A549 treated with RU486 at 1 μM for 4 hours (cell line): ENCODE measurements around the gene TUT1. TPM values are rescaled to one million over a fixed set of nuclear protein-coding genes. Genes with fewer than 3 reads are reported as not detected.

ENCODE experiments used
- total RNA-seq: library from RNA; stranded (reverse); fragments of 200-300 nt; extraction: Qiagen RNA extraction; gene quantifications from 5 replicates; pipeline ENCODE4 v1.2.3, GENCODE V29; 2022; ENCODE audit warnings: low read depth

TUT1 gene, protein sequence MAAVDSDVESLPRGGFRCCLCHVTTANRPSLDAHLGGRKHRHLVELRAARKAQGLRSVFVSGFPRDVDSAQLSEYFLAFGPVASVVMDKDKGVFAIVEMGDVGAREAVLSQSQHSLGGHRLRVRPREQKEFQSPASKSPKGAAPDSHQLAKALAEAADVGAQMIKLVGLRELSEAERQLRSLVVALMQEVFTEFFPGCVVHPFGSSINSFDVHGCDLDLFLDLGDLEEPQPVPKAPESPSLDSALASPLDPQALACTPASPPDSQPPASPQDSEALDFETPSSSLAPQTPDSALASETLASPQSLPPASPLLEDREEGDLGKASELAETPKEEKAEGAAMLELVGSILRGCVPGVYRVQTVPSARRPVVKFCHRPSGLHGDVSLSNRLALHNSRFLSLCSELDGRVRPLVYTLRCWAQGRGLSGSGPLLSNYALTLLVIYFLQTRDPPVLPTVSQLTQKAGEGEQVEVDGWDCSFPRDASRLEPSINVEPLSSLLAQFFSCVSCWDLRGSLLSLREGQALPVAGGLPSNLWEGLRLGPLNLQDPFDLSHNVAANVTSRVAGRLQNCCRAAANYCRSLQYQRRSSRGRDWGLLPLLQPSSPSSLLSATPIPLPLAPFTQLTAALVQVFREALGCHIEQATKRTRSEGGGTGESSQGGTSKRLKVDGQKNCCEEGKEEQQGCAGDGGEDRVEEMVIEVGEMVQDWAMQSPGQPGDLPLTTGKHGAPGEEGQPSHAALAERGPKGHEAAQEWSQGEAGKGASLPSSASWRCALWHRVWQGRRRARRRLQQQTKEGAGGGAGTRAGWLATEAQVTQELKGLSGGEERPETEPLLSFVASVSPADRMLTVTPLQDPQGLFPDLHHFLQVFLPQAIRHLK
- total RNA-seq: 11.5 to 15.8 TPM (median 13.0 TPM) in 5 replicates

GRCh38 chr11:62591448-62592145, at the start of gene TUT1:
TUT1 (minus strand) TSS chr11:62591523; CDS start chr11:62591485, 38 bp downstream.

DNA sequence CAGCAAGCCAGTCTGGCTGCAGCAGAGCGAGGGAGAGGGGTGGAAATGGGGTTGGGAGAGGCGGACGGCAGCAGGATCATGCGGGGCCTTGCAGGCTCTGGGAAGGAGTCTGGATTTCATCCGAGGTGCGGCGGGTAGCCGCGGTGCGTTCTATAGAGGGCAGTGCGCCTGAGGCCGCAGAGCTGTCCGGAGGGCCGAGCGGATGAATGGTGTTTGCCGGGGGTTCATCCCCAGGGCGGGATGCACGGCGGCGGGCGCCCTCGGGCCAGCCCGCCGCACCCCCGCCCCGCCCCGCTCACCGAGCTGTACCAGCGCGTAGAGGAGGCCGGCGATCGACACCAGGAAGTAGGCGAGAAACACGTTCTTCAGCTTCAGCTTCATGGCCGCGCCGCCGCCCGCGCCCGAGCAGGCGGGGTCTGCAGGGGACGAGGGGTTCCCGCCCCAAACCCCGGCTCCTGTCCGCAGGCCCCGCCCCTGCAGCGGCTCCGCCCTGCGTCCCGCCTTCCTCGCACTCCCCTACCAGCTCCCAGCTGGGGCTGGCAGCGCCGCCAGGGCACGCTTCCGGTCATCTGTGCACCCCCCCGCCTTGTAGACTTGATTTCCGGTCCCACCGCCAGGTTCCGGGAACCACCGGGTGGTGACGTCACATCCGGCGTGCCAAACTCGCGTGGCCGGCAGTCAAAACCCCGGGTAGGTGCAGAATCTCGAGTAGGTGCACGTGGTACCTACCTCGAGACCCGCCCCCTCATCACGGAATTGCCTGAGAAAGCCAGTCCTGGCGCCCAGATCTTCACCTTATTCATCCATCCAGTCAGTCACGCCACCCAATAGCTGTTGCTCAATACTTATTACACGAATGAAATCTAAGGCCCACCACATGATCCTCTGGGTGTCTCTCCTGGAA, 30.5 kb upstream of the TUT1 start, which contains the start of gene B3GAT3:
B3GAT3 (minus strand) TSS at position 420 of the 904 bp plus-strand sequence; CDS start at position 381, 39 bp downstream.

DNA sequence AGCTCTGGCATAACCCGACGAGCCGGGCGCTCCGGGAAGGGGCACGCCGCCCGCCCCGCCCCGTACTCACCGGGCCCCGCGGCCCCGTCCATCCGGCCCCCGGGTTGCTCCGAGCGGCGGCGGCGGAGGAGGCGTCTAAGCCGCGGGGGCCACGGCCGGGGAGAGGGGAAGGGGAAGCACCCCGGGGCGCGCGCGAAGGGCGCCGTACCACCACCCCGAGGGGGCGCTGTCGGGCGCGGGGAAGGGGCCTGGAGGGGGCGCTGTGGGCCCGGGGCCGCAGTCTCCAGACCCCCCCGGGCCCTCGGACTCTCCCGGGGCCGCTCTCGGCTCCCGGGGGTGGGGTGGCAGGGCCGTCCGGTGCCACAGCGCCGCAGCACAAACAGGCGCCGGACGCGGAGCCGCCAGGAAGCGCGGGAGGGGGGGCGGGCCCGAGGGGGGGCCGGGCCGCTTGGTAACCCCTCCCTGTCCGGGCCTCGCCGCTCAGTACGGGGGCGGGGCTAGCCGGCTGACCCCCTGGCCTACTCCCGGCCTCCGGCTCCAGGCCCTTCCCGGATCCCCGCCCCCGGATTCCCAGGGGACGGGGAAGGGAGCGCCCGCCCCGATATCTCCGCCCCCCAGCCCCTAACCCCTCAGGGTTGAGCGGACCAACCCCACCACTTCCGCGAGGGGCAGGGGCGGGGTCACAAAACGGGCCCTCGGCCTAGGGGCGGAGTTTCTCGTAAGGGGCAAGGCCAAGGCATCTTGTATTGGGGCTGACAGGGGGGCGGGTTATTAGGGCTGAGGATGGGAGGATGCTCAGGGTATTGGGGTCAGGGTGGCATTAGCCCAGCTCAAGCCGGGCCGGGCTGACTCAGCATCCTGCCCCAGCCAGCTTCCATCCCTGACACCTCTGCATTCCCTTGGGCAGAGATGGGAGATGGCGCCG, 21.3 kb upstream of the TUT1 start, which contains the start of the genes EML3 and ROM1:
EML3 (minus strand) TSS at position 410 of the 925 bp plus-strand sequence; CDS start at position 92, 318 bp downstream.
ROM1 (plus strand) TSS at position 892 of the 925 bp plus-strand sequence; CDS start at position 917, 25 bp downstream.

GRCh38 chr11:62601372-62602140, 10.2 kb upstream of the TUT1 start, which contains the start of gene MTA2:
MTA2 (minus strand) TSS chr11:62601865; CDS start chr11:62601450, 415 bp downstream.

DNA sequence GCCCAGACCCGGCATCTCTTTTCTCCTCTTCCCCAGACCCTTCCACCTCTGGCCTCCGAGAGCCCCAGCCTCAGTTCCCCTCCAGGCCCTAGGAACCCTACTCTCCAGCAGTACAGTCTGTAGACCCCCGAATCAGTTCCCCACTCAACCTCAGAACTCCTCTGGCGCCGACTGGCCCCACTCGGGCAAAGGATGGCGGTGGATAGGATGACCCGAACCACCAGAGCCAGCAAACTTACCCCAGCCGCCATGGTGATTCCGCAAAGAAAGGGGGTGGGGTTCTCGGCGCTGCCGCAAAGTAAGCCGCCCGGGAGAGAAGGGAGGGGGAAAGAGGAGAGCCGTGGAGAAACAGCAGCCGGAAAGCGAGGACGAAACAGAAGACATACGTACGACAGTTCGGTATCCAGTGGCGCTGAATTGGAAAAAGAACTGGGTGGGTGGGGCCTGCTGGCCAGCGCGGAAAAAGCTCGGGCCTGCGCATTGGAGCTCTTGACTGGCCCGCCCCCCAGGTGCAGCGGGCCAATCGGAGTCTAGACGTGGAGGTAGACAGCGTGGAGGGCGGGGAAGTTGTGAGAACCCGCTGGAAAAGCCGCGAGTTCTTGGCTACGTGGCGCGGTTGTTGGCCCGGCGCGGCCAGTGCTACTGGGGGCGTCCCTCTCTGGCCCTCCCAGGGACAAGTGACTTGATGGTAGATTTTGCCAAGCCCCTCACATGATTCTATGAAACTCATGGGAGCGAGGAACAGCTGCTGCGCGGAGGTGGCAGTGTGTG, 17.5 kb downstream of the TUT1 start, which contains the start of gene EEF1G:
EEF1G (minus strand) TSS at position 300 of the 771 bp plus-strand sequence; CDS start at position 251, 49 bp downstream.

GRCh38 chr11:62546244-62546928, 44.9 kb downstream of the TUT1 start, which contains the start of gene AHNAK:
AHNAK (minus strand) TSS chr11:62546806; CDS start chr11:62536098, 10,708 bp downstream.

Other genes starting within 250 kb of the TUT1 start
- 0.39 TPM in 1 of 5 replicates, not detected in the others for gene SCGB1A1, start 172.5 kb downstream of the TUT1 start, total RNA-seq
- gene AHNAK, start 44.7 kb downstream of the TUT1 start, total RNA-seq: 186 to 202 TPM (median 195 TPM) in 5 replicates
- 1,853 to 2,125 TPM (median 1,992 TPM) in 5 replicates for gene EEF1G, start 17.6 kb downstream of the TUT1 start, total RNA-seq
- gene MTA2, start 10.3 kb upstream of the TUT1 start, total RNA-seq: 83.9 to 88.1 TPM (median 84.8 TPM) in 5 replicates
- gene EML3, start 21.3 kb upstream of the TUT1 start, total RNA-seq: 15.6 to 28.5 TPM (median 24.4 TPM) in 5 replicates
- 2.6 to 4.7 TPM (median 3.8 TPM) in 5 replicates for gene ROM1, start 21.7 kb upstream of the TUT1 start, total RNA-seq
- 38.7 to 56.9 TPM (median 51.6 TPM) in 5 replicates for gene B3GAT3, start 30.5 kb upstream of the TUT1 start, total RNA-seq
- gene GANAB, start 55.1 kb upstream of the TUT1 start, total RNA-seq: 241 to 274 TPM (median 257 TPM) in 5 replicates
- gene INTS5, start 61.8 kb upstream of the TUT1 start, total RNA-seq: 15.2 to 22.5 TPM (median 21.2 TPM) in 5 replicates
- gene C11orf98, start 73.7 kb upstream of the TUT1 start, total RNA-seq: 130 to 179 TPM (median 143 TPM) in 5 replicates
- gene CSKMT, start 73.8 kb upstream of the TUT1 start, total RNA-seq: 11.1 to 17.8 TPM (median 15.6 TPM) in 5 replicates
- 24.4 to 38.3 TPM (median 37.7 TPM) in 5 replicates for gene UQCC3, start 80.2 kb upstream of the TUT1 start, total RNA-seq
- 5.0 to 5.5 TPM (median 5.2 TPM) in 5 replicates for gene LBHD1, start 80.7 kb upstream of the TUT1 start, total RNA-seq
- gene UBXN1, start 87.5 kb upstream of the TUT1 start, total RNA-seq: 108 to 131 TPM (median 123 TPM) in 5 replicates
- 0.07 to 0.13 TPM (median 0.13 TPM) in 3 of 5 replicates, not detected in the others for gene LRRN4CL, start 98.0 kb upstream of the TUT1 start, total RNA-seq
- 55.6 to 100 TPM (median 73.5 TPM) in 5 replicates for gene BSCL2, start 115.9 kb upstream of the TUT1 start, total RNA-seq
- gene GNG3, start 116.2 kb upstream of the TUT1 start, total RNA-seq: not detected in 5 replicates
- gene HNRNPUL2, start 135.9 kb upstream of the TUT1 start, total RNA-seq: 35.2 to 46.4 TPM (median 41.7 TPM) in 5 replicates
- gene TTC9C, start 137.0 kb upstream of the TUT1 start, total RNA-seq: 29.5 to 36.2 TPM (median 31.1 TPM) in 5 replicates
- gene ZBTB3, start 162.6 kb upstream of the TUT1 start, total RNA-seq: 1.6 to 2.6 TPM (median 1.8 TPM) in 5 replicates
- 167 to 202 TPM (median 180 TPM) in 5 replicates for gene POLR2G, start 170.1 kb upstream of the TUT1 start, total RNA-seq
- 11.5 to 18.4 TPM (median 15.2 TPM) in 5 replicates for gene TAF6L, start 179.9 kb upstream of the TUT1 start, total RNA-seq
- 67.2 to 92.9 TPM (median 90.6 TPM) in 5 replicates for gene TMEM179B, start 195.9 kb upstream of the TUT1 start, total RNA-seq
- 18.1 to 30.6 TPM (median 28.2 TPM) in 5 replicates for gene TMEM223, start 200.5 kb upstream of the TUT1 start, total RNA-seq
- 45.5 to 57.5 TPM (median 52.4 TPM) in 5 replicates for gene NXF1, start 213.9 kb upstream of the TUT1 start, total RNA-seq
- 19.1 to 27.8 TPM (median 25.8 TPM) in 5 replicates for gene STX5, start 240.5 kb upstream of the TUT1 start, total RNA-seq
- not detected in 5 replicates for gene TEX54, start 241.3 kb upstream of the TUT1 start, total RNA-seq
- gene WDR74, start 248.1 kb upstream of the TUT1 start, total RNA-seq: 72.4 to 87.2 TPM (median 85.8 TPM) in 5 replicates